ENCODE results near the gene TRABD2B.

Gene TRABD2B

GRCh38 chr1:48021792-48022191 lies 24.6 kb upstream of the TRABD2B start:
- no peaks in the 10 kb centered on the region for H3K4me1 ChIP-seq (ENCODE audit: control insufficient read depth in 1 of 2, insufficient read depth in 2 of 2, low read length in 2 of 2)
- H3K36me3 ChIP-seq (ENCODE audit: control insufficient read depth in 1 of 2, insufficient read depth in 2 of 2, low read length in 2 of 2) = no peaks in the 10 kb centered on the region
- H3K4me3 ChIP-seq (ENCODE audit: low read depth in 1 of 2, low read length in 2 of 2) = no peak overlapping the region
- no peaks in the 10 kb centered on the region for H3K27me3 ChIP-seq (ENCODE audit: control insufficient read depth in 1 of 2, insufficient read depth in 2 of 2, low read length in 2 of 2)
- H3K9ac ChIP-seq (ENCODE audit: low read depth in 1 of 2, low read length in 2 of 2) = no peak overlapping the region
- H3K9me3 ChIP-seq (ENCODE audit: control insufficient read depth in 1 of 2, low read length in 2 of 2) = no peaks in the 10 kb centered on the region
- H3K27ac ChIP-seq (ENCODE audit: low read depth, low read length) = no peak overlapping the region

GRCh38 chr1:48019714-48020315 lies 22.6 kb upstream of the TRABD2B start:
- Histone ChIP-seq H3K4me1 (ENCODE audit: control insufficient read depth in 1 of 2, insufficient read depth in 2 of 2, low read length in 2 of 2) (no peaks in the 10 kb centered on the region), H3K27ac (ENCODE audit: low read depth, low read length) (no peak overlapping the region), H3K9me3 (ENCODE audit: control insufficient read depth in 1 of 2, low read length in 2 of 2) (no peaks in the 10 kb centered on the region), H3K9ac (ENCODE audit: low read depth in 1 of 2, low read length in 2 of 2) (no peak overlapping the region), H3K36me3 (ENCODE audit: control insufficient read depth in 1 of 2, insufficient read depth in 2 of 2, low read length in 2 of 2) (no peaks in the 10 kb centered on the region), H3K4me3 (ENCODE audit: low read depth in 1 of 2, low read length in 2 of 2) (no peak overlapping the region), H3K27me3 (ENCODE audit: control insufficient read depth in 1 of 2, insufficient read depth in 2 of 2, low read length in 2 of 2) (no peaks in the 10 kb centered on the region)

- H3K36me3 ChIP-seq (ENCODE audit: control insufficient read depth in 1 of 2, insufficient read depth in 2 of 2, low read length in 2 of 2) = no peaks in the 10 kb centered on the region
- H3K27me3 ChIP-seq (ENCODE audit: control insufficient read depth in 1 of 2, insufficient read depth in 2 of 2, low read length in 2 of 2) = no peaks in the 10 kb centered on the region
- no peak overlapping the region for H3K4me3 ChIP-seq (ENCODE audit: low read depth in 1 of 2, low read length in 2 of 2)
- no peaks in the 10 kb centered on the region for H3K9me3 ChIP-seq (ENCODE audit: control insufficient read depth in 1 of 2, low read length in 2 of 2)
- H3K9ac ChIP-seq (ENCODE audit: low read depth in 1 of 2, low read length in 2 of 2) = no peak overlapping the region
- H3K27ac ChIP-seq (ENCODE audit: low read depth, low read length) = no peak overlapping the region
- H3K4me1 ChIP-seq (ENCODE audit: control insufficient read depth in 1 of 2, insufficient read depth in 2 of 2, low read length in 2 of 2) = no peaks in the 10 kb centered on the region
Measured at GRCh38 chr1:48018799-48019198, 21.6 kb upstream of the TRABD2B start.

DNA sequence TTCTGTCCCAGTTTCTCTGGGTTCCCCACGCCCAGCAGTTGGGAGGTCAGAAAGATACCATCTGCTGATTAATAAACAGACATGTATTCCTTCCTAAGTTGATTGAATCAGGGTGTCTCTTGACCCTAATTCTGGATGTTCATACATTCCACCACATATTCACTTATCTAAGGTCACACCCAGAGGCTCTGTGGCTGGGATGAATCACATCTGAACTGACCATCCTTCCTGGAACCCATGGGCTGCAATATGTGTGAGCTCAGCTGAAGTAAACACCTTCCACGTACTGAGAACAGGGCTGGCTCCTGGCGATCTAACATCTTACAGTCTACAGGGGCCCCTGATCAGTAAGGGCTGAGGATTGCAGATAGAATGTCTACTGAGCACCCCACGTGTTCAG lies 20.5 kb upstream of the TRABD2B start:
- no peak overlapping the region for H3K27ac ChIP-seq (ENCODE audit: low read depth, low read length)
- H3K27me3 ChIP-seq (ENCODE audit: control insufficient read depth in 1 of 2, insufficient read depth in 2 of 2, low read length in 2 of 2) = no peaks in the 10 kb centered on the region
- no peaks in the 10 kb centered on the region for H3K9me3 ChIP-seq (ENCODE audit: control insufficient read depth in 1 of 2, low read length in 2 of 2)
- no peak overlapping the region for H3K9ac ChIP-seq (ENCODE audit: low read depth in 1 of 2, low read length in 2 of 2)
- H3K4me1 ChIP-seq (ENCODE audit: control insufficient read depth in 1 of 2, insufficient read depth in 2 of 2, low read length in 2 of 2) = no peaks in the 10 kb centered on the region
- no peaks in the 10 kb centered on the region for H3K36me3 ChIP-seq (ENCODE audit: control insufficient read depth in 1 of 2, insufficient read depth in 2 of 2, low read length in 2 of 2)
- H3K4me3 ChIP-seq (ENCODE audit: low read depth in 1 of 2, low read length in 2 of 2) = no peak overlapping the region

DNA sequence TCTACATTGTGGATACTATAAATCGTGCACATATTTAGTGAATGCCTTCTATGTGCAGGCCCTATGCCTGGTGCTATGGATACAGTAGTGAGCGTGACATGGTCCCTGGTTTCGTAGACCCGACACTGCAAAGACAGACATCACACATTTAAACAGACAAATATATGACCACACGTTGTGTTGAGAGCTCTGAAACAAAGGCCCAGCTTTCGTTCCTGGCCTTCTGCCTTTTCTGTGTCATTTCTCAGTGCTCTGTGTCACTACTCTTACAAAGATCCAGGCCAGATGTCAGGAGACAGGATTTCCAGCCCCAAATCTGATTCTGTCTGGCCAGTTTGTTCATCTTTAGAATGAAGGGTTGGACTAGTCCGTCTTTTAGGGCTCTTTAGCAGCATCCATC lies 19.3 kb upstream of the TRABD2B start:
- Histone ChIP-seq H3K9ac (ENCODE audit: low read depth in 1 of 2, low read length in 2 of 2) (no peak overlapping the region), H3K36me3 (ENCODE audit: control insufficient read depth in 1 of 2, insufficient read depth in 2 of 2, low read length in 2 of 2) (no peaks in the 10 kb centered on the region), H3K27me3 (ENCODE audit: control insufficient read depth in 1 of 2, insufficient read depth in 2 of 2, low read length in 2 of 2) (no peaks in the 10 kb centered on the region), H3K4me3 (ENCODE audit: low read depth in 1 of 2, low read length in 2 of 2) (no peak overlapping the region), H3K4me1 (ENCODE audit: control insufficient read depth in 1 of 2, insufficient read depth in 2 of 2, low read length in 2 of 2) (no peaks in the 10 kb centered on the region), H3K9me3 (ENCODE audit: control insufficient read depth in 1 of 2, low read length in 2 of 2) (no peaks in the 10 kb centered on the region), H3K27ac (ENCODE audit: low read depth, low read length) (no peak overlapping the region)

- H3K9me3 ChIP-seq (ENCODE audit: control insufficient read depth in 1 of 2, low read length in 2 of 2) = no peaks in the 10 kb centered on the region
- H3K27me3 ChIP-seq (ENCODE audit: control insufficient read depth in 1 of 2, insufficient read depth in 2 of 2, low read length in 2 of 2) = no peaks in the 10 kb centered on the region
- H3K36me3 ChIP-seq (ENCODE audit: control insufficient read depth in 1 of 2, insufficient read depth in 2 of 2, low read length in 2 of 2) = no peaks in the 10 kb centered on the region
- no peaks in the 10 kb centered on the region for H3K4me1 ChIP-seq (ENCODE audit: control insufficient read depth in 1 of 2, insufficient read depth in 2 of 2, low read length in 2 of 2)
- no peak overlapping the region for H3K9ac ChIP-seq (ENCODE audit: low read depth in 1 of 2, low read length in 2 of 2)
- H3K27ac ChIP-seq (ENCODE audit: low read depth, low read length) = no peak overlapping the region
- H3K4me3 ChIP-seq (ENCODE audit: low read depth in 1 of 2, low read length in 2 of 2) = no peak overlapping the region
Measured at GRCh38 chr1:48013270-48013669, 16.1 kb upstream of the TRABD2B start.

DNA sequence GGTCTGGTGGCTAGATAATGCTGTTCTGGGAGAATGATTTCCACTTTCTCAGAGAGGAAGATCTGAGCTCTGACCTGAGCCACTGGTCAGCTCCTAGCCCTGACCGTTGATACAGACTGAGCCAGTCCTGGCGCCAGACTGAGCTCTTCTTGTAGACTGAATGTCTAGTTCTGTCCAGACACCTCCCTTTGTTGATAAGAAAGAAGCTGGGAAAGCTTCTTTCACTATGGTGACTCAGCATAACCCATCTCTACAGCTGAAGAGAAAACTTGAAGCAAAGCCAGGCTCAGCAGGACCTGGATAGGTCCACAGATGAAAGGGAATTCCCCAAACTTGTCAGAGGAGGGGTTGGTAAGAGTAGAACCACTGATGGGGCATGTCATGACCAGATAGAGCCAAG lies 9.9 kb upstream of the TRABD2B start:
- no peak overlapping the region for H3K9ac ChIP-seq (ENCODE audit: low read depth in 1 of 2, low read length in 2 of 2)
- H3K27ac ChIP-seq (ENCODE audit: low read depth, low read length) = no peak overlapping the region
- H3K4me1 ChIP-seq (ENCODE audit: control insufficient read depth in 1 of 2, insufficient read depth in 2 of 2, low read length in 2 of 2) = peaks cover 3 to 9% of the 10 kb centered on the region in 2 donors
- H3K9me3 ChIP-seq (ENCODE audit: control insufficient read depth in 1 of 2, low read length in 2 of 2) = no peaks in the 10 kb centered on the region
- peaks cover 0 to under 1% of the 10 kb centered on the region in 2 donors for H3K27me3 ChIP-seq (ENCODE audit: control insufficient read depth in 1 of 2, insufficient read depth in 2 of 2, low read length in 2 of 2)
- no peaks in the 10 kb centered on the region for H3K36me3 ChIP-seq (ENCODE audit: control insufficient read depth in 1 of 2, insufficient read depth in 2 of 2, low read length in 2 of 2)
- H3K4me3 ChIP-seq (ENCODE audit: low read depth in 1 of 2, low read length in 2 of 2) = no peak overlapping the region

- Histone ChIP-seq H3K27ac (ENCODE audit: low read depth, low read length) (no peak overlapping the region), H3K9ac (ENCODE audit: low read depth in 1 of 2, low read length in 2 of 2) (no peak overlapping the region), H3K4me3 (ENCODE audit: low read depth in 1 of 2, low read length in 2 of 2) (no peak overlapping the region), H3K9me3 (ENCODE audit: control insufficient read depth in 1 of 2, low read length in 2 of 2) (no peaks in the 10 kb centered on the region), H3K27me3 (ENCODE audit: control insufficient read depth in 1 of 2, insufficient read depth in 2 of 2, low read length in 2 of 2) (peaks cover 0 to 3% of the 10 kb centered on the region in 2 donors), H3K36me3 (ENCODE audit: control insufficient read depth in 1 of 2, insufficient read depth in 2 of 2, low read length in 2 of 2) (no peaks in the 10 kb centered on the region), H3K4me1 (ENCODE audit: control insufficient read depth in 1 of 2, insufficient read depth in 2 of 2, low read length in 2 of 2) (peaks cover 3 to 9% of the 10 kb centered on the region in 2 donors)
Measured at GRCh38 chr1:48006264-48006663, 9.1 kb upstream of the TRABD2B start.

- H3K27ac ChIP-seq (ENCODE audit: low read depth, low read length) = no peak overlapping the region
- H3K27me3 ChIP-seq (ENCODE audit: control insufficient read depth in 1 of 2, insufficient read depth in 2 of 2, low read length in 2 of 2) = peaks cover 0 to 3% of the 10 kb centered on the region in 2 donors
- peaks cover 3 to 9% of the 10 kb centered on the region in 2 donors for H3K4me1 ChIP-seq (ENCODE audit: control insufficient read depth in 1 of 2, insufficient read depth in 2 of 2, low read length in 2 of 2)
- no peaks in the 10 kb centered on the region for H3K36me3 ChIP-seq (ENCODE audit: control insufficient read depth in 1 of 2, insufficient read depth in 2 of 2, low read length in 2 of 2)
- H3K9me3 ChIP-seq (ENCODE audit: control insufficient read depth in 1 of 2, low read length in 2 of 2) = no peaks in the 10 kb centered on the region
- no peak overlapping the region for H3K9ac ChIP-seq (ENCODE audit: low read depth in 1 of 2, low read length in 2 of 2)
- H3K4me3 ChIP-seq (ENCODE audit: low read depth in 1 of 2, low read length in 2 of 2) = no peak overlapping the region
Measured at GRCh38 chr1:48005253-48006117, 8.3 kb upstream of the TRABD2B start.

DNA sequence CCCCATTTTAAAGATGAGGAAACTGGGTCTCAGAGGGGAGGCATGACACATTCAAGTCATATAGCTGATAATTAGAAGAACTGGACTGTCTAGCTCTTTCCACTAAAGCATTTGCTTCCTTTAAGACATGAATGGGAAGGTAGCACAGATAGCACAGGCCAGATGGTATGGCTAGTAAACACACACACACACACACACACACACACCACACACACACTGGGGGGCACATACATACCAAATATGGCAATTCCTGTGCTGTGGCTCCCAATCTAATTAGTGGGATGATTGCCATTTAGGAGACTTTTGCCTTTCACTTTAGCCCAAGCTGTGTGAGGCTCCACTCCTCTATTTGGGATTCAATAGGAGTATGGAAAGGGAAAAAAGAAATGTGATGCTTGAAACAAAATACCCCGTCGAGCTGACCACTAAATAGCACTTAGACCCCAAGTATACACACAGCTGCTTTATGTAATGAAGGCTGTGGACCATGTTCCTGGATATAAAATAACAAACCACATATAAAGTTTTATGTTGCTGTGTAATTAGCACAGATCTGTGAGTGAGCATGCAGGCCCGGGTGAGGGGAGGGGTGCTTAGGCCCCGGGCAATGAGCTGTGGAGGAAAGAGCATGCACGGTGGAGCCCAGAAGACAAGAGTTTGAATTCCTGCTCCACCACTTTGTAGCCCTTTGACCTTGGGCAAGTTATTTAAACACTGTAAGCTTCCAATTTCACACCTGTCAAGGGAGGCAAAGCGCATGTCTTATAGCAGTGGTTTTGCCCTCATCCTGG lies 6.8 kb upstream of the TRABD2B start:
- Histone ChIP-seq H3K9me3 (ENCODE audit: control insufficient read depth in 1 of 2, low read length in 2 of 2) (no peaks in the 10 kb centered on the region), H3K4me1 (ENCODE audit: control insufficient read depth in 1 of 2, insufficient read depth in 2 of 2, low read length in 2 of 2) (peaks cover 3 to 9% of the 10 kb centered on the region in 2 donors), H3K9ac (ENCODE audit: low read depth in 1 of 2, low read length in 2 of 2) (no peak overlapping the region), H3K27me3 (ENCODE audit: control insufficient read depth in 1 of 2, insufficient read depth in 2 of 2, low read length in 2 of 2) (peaks cover 0 to 3% of the 10 kb centered on the region in 2 donors), H3K36me3 (ENCODE audit: control insufficient read depth in 1 of 2, insufficient read depth in 2 of 2, low read length in 2 of 2) (no peaks in the 10 kb centered on the region), H3K4me3 (ENCODE audit: low read depth in 1 of 2, low read length in 2 of 2) (no peak overlapping the region), H3K27ac (ENCODE audit: low read depth, low read length) (no peak overlapping the region)

All from duodenal mucosa (tissue), 2 donors.